AG04450 (cell line): ENCODE measurements around the gene NDUFB10. TPM values are rescaled to one million over a fixed set of nuclear protein-coding genes. Genes with fewer than 3 reads are reported as not detected.

Source experiments
- CTCF ChIA-PET: fragments of 300-600, 350-600 bp; formaldehyde crosslinking; extraction: SDS; loops from one replicate; lab custom pipeline; 2022; ENCODE audit warnings: antibody characterized with exemption, inconsistent platforms; lab: Charles Lee
- POLR2A ChIA-PET: fragments of 350-600 bp; formaldehyde crosslinking; extraction: SDS; loops from one replicate; lab custom pipeline; 2021; ENCODE audit warnings: antibody characterized with exemption, inconsistent platforms; lab: Yijun Ruan, JAX
- DNase-seq: peaks from one replicate; pipeline ENCODE4 v3.0.0-alpha.2; 2011; ENCODE audit warnings: low read depth, low spot score
- H3K27ac ChIP-seq: one replicate; pipeline ENCODE4 v1.5.1; 2012; ENCODE audit warnings: low read depth, low read length, control low read depth
- H3K27me3 ChIP-seq: one replicate; pipeline ENCODE4 v1.6.0; 2012; ENCODE audit warnings: low read length; ENCODE audit not compliant: control insufficient read depth, insufficient read depth
- H3K4me3 ChIP-seq: 2 replicates; pipeline ENCODE4 v1.5.1; 2011; ENCODE audit warnings: mild to moderate bottlenecking, low read depth, low read length, control low read depth
- H3K9me3 ChIP-seq: 2 replicates; pipeline ENCODE4 v1.5.1; 2012; ENCODE audit warnings: low read length; ENCODE audit not compliant: control insufficient read depth, insufficient read depth
- polyA plus RNA-seq: library from polyadenylated mRNA; depleted of rRNA; stranded (reverse); fragments of >200 nt; gene quantifications from 2 replicates; pipeline ENCODE4 v1.2.3, GENCODE V29; 2011
- TF ChIP-seq, protein P1 (sequence below): IDR thresholded peaks from 2 replicates; pipeline ENCODE4 v1.5.1; 2011; ENCODE audit warnings: low read depth, low read length, control low read depth, inconsistent platforms

The NDUFB10 gene
- polyA plus RNA-seq, 1 experiment, result 126 TPM

GRCh38 chr16:1976216-1976520 lies 16.8 kb downstream of the NDUFB10 start:
- H3K9me3 ChIP-seq, result peaks cover 3% of the 10 kb centered on the region; the same call in 1 of the 2 replicates
- ChIA-PET POLR2A (interaction anchor here (2.4 kb wide), 1 partner anchor 11 kb away, joined by 11 read pairs; the partner anchor contains the start of gene RPS2), CTCF (no interaction called here)
- no peak overlapping the region for H3K27ac ChIP-seq
- DNase-seq, result no peak
- H3K4me3 ChIP-seq, result no peak overlapping the region
- H3K27me3 ChIP-seq, result peaks cover 19% of the 10 kb centered on the region
- TF ChIP-seq, protein P1, sequence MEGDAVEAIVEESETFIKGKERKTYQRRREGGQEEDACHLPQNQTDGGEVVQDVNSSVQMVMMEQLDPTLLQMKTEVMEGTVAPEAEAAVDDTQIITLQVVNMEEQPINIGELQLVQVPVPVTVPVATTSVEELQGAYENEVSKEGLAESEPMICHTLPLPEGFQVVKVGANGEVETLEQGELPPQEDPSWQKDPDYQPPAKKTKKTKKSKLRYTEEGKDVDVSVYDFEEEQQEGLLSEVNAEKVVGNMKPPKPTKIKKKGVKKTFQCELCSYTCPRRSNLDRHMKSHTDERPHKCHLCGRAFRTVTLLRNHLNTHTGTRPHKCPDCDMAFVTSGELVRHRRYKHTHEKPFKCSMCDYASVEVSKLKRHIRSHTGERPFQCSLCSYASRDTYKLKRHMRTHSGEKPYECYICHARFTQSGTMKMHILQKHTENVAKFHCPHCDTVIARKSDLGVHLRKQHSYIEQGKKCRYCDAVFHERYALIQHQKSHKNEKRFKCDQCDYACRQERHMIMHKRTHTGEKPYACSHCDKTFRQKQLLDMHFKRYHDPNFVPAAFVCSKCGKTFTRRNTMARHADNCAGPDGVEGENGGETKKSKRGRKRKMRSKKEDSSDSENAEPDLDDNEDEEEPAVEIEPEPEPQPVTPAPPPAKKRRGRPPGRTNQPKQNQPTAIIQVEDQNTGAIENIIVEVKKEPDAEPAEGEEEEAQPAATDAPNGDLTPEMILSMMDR, result no peak

DNA sequence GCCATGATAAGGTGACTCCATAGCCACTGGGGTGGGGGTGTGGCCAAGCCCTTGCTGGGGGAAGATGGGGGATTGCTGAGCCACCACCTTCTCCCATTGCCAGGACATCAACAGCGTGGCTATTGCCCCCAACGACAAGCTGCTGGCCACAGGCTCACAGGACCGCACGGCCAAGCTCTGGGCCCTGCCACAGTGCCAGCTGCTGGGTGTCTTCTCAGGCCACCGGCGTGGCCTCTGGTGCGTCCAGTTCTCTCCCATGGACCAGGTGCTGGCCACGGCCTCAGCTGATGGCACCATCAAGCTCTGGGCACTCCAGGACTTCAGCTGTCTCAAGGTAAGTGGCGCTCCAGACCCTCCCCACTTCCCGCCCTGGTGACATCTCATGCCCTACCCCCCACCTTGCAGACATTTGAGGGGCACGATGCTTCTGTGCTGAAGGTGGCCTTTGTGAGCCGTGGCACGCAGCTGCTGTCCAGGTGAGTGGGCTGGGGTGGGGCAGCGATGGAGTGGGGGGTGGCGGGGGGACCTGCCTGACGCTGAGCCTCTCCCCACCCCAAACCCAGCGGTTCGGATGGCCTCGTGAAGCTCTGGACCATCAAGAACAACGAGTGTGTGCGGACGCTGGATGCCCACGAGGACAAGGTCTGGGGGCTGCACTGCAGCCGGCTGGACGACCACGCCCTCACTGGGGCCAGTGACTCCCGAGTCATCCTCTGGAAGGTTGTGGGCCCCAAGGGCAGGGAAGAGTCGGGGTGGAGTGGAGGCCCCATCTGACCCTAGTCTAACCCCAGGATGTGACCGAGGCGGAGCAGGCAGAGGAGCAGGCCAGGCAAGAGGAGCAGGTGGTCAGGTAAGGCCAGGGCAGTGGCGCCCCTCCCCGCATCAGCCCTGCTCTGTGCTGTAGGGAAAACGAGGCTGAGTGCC lies 17.9 kb downstream of the NDUFB10 start:
- Histone ChIP-seq H3K4me3 (no peak overlapping the region), H3K27ac (no peak overlapping the region), H3K27me3 (peaks cover 28% of the 10 kb centered on the region), H3K9me3 (peaks cover 3% of the 10 kb centered on the region; the same call in 1 of the 2 replicates)
- DNase-seq, result no peak
- TF ChIP-seq, protein P1, result no peak
- CTCF ChIA-PET, result interaction anchor here (1.6 kb wide), 1 partner anchor 26 kb away, joined by 3 read pairs; no protein-coding TSS in a partner anchor
- POLR2A ChIA-PET, result interaction anchor here (2.4 kb wide), 1 partner anchor 12 kb away, joined by 11 read pairs; the partner anchor contains the start of gene RPS2

- Histone ChIP-seq H3K27ac (no peak overlapping the region), H3K4me3 (no peak overlapping the region), H3K27me3 (peaks cover 34% of the 10 kb centered on the region), H3K9me3 (peaks cover 3% of the 10 kb centered on the region; the same call in 1 of the 2 replicates)
- no peak for DNase-seq
- ChIA-PET CTCF (interaction anchor here (1.6 kb wide), 1 partner anchor 26 kb away, joined by 3 read pairs; no protein-coding TSS in a partner anchor), POLR2A (interaction anchor here (2.4 kb wide), 1 partner anchor 13 kb away, joined by 11 read pairs; the partner anchor contains the start of gene RPS2)
- TF ChIP-seq, protein P1, result no peak
Observed at GRCh38 chr16:1977875-1978268, 18.5 kb downstream of the NDUFB10 start.

- H3K27me3 ChIP-seq, result peaks cover 36% of the 10 kb centered on the region
- no peak for DNase-seq
- H3K9me3 ChIP-seq, result peaks cover 3% of the 10 kb centered on the region; the same call in 1 of the 2 replicates
- TF ChIP-seq, protein P1, result no peak
- CTCF ChIA-PET, result interaction anchor here (1.6 kb wide), 1 partner anchor 25 kb away, joined by 3 read pairs; no protein-coding TSS in a partner anchor
- H3K4me3 ChIP-seq, result no peak overlapping the region
- H3K27ac ChIP-seq, result no peak overlapping the region
- POLR2A ChIA-PET, result interaction anchor here (2.4 kb wide), 1 partner anchor 13 kb away, joined by 11 read pairs; the partner anchor contains the start of gene RPS2
Observed at GRCh38 chr16:1978476-1979120, 19.3 kb downstream of the NDUFB10 start.
